ENCODE data around the gene CERK. TPM values are rescaled to one million over a fixed set of nuclear protein-coding genes. Genes with fewer than 3 reads are reported as not detected.
A peak's percentile ranks its signal among the peaks of the same experiment; 100 is the strongest.
"Not testable (repeated sequence)": the region's sequence is repeated elsewhere in the genome, so short reads cannot be mapped to it uniquely, and the experiment has no call there.

The CERK gene
- total and polyA plus RNA-seq, 11 donors = 17.8 to 125 (median 72.3) TPM

- Histone ChIP-seq H3K27me3 (no peaks in the 10 kb centered on the region), H3K4me1 (peaks cover 0 to 79% (median 22%) of the 10 kb centered on the region in 12 donors), H3K36me3 (peaks cover 0 to 15% (median 0%) of the 10 kb centered on the region in 9 donors), H3K27ac (peak overlapping the region in 8 of 12 donors; percentile 2 to 72 (median 35)), H3K4me3 (no peak overlapping the region), H3K9me3 (no peaks in the 10 kb centered on the region)
- 76 to 83% (median 82%) methylated on average over 23 to 29 of the region's 29 CpGs for WGBS, 4 donors
- intact Hi-C loops (cut with DNase I) = no loop called here
- ATAC-seq (peak in 3 of 4 donors; percentile 1 to 13 (median 4)), DNase-seq (peak in 1 of 5 donors; percentile 56)
- TF ChIP-seq, protein P1, sequence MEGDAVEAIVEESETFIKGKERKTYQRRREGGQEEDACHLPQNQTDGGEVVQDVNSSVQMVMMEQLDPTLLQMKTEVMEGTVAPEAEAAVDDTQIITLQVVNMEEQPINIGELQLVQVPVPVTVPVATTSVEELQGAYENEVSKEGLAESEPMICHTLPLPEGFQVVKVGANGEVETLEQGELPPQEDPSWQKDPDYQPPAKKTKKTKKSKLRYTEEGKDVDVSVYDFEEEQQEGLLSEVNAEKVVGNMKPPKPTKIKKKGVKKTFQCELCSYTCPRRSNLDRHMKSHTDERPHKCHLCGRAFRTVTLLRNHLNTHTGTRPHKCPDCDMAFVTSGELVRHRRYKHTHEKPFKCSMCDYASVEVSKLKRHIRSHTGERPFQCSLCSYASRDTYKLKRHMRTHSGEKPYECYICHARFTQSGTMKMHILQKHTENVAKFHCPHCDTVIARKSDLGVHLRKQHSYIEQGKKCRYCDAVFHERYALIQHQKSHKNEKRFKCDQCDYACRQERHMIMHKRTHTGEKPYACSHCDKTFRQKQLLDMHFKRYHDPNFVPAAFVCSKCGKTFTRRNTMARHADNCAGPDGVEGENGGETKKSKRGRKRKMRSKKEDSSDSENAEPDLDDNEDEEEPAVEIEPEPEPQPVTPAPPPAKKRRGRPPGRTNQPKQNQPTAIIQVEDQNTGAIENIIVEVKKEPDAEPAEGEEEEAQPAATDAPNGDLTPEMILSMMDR (IDR thresholded peaks at IDR 0.05) = no peak
- TF ChIP-seq POLR2A (IDR thresholded peaks at IDR 0.05) = no peak
Observed at GRCh38 chr22:46636221-46637002, 101.6 kb downstream of the CERK start.

GRCh38 chr22:46635756-46636155, 102.3 kb downstream of the CERK start:
- TF ChIP-seq, protein P1 (IDR thresholded peaks at IDR 0.05) = peak in 1 of 12 donors; percentile 23
- no peak for TF ChIP-seq POLR2A (IDR thresholded peaks at IDR 0.05)
- intact Hi-C loops (cut with DNase I) = no loop called here
- peaks cover 0 to 18% (median 0%) of the 10 kb centered on the region in 9 donors for H3K36me3 ChIP-seq
- H3K27me3 ChIP-seq = no peaks in the 10 kb centered on the region
- WGBS, 4 donors = 59 to 77% (median 67%) methylated on average over 6 to 11 of the region's 11 CpGs
- peak in 1 of 5 donors; percentile 53 for DNase-seq
- H3K27ac ChIP-seq = peak overlapping the region in 9 of 12 donors; percentile 2 to 72 (median 38)
- no peak overlapping the region for H3K4me3 ChIP-seq
- H3K9me3 ChIP-seq = no peaks in the 10 kb centered on the region
- peak in 2 of 4 donors; percentile 14 to 15 for ATAC-seq
- peaks cover 0 to 76% (median 19%) of the 10 kb centered on the region in 12 donors for H3K4me1 ChIP-seq

DNA sequence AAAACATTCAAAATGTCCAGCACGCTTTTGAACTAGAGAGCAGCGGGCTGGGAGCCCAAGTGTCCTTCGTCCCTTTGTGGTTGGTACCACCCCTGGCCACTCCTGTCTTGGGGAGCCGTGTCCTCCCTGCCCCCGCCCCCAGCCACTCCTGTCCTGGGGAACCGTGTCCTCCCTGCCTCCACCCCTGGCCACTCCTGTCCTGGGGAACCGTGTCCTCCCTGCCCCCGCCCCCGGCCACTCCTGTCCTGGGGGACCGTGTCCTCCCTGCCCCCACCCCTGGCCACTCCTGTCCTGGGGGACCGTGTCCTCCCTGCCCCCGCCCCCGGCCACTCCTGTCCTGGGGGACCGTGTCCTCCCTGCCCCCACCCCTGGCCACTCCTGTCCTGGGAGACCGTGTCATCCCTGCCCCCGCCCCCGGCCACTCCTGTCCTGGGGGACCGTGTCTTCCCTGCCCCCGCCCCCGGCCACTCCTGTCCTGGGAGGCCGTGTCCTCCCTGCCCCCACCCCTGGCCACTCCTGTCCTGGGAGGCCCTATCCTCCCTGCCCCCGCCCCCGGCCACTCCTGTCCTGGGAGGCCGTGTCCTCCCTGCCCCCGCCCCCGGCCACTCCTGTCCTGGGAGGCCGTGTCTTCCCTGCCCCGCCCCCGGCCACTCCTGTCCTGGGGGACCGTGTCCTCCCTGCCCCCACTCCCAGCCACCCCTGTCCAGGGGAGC, 102.9 kb downstream of the CERK start:
- ATAC-seq; H3K9me3 ChIP-seq; H3K4me3 ChIP-seq; H3K27me3 ChIP-seq; intact Hi-C loops (cut with DNase I): not testable (repeated sequence)
- DNase-seq = peak in 3 of 5 donors; percentile 73 to 84 (median 74)
- H3K36me3 ChIP-seq = peaks cover 0 to 16% (median 3%) of the 10 kb centered on the region in 9 donors
- peaks cover 0 to 71% (median 16%) of the 10 kb centered on the region in 12 donors for H3K4me1 ChIP-seq
- H3K27ac ChIP-seq = peak overlapping the region in 6 of 12 donors; percentile 24 to 72 (median 54)
- 29 to 41% (median 31%) methylated on average over 8 to 28 of the region's 30 CpGs for WGBS, 4 donors

Other genes starting within 250 kb of the CERK start
- 10 to 100 TPM in 7 of 9 donors, 1 to 10 TPM in 2; 8.1 to 15.8 (median 12.6) TPM for gene CELSR1, start 200.6 kb downstream of the CERK start, total RNA-seq
- gene CELSR1, start 200.6 kb downstream of the CERK start, polyA plus RNA-seq = 1 to 10 TPM; 5.9 to 6.9 TPM
- gene GRAMD4, start 117.9 kb downstream of the CERK start, total RNA-seq = 100 to 1,000 TPM in 2 of 9 donors, 10 to 100 TPM in 7; 31.2 to 122 (median 72.5) TPM
- 10 to 100 TPM; 22.4 to 53.2 TPM for gene GRAMD4, start 117.9 kb downstream of the CERK start, polyA plus RNA-seq
- gene TBC1D22A, start 24.4 kb upstream of the CERK start, total RNA-seq = 10 to 100 TPM; 14.0 to 30.7 (median 18.6) TPM
- gene TBC1D22A, start 24.4 kb upstream of the CERK start, polyA plus RNA-seq = 10 to 100 TPM in 1 of 2 donors, 1 to 10 TPM in 1; 9.4 to 18.9 TPM

Measured in heart left ventricle (tissue), 16 donors.